CD4-positive, alpha-beta T cell treated with Interleukin-1 beta for 1 hour (primary cell): ENCODE data around the gene ESD.
A peak's percentile ranks its signal among the peaks of the same experiment; 100 is the strongest.
"Not testable (repeated sequence)": the region's sequence is repeated elsewhere in the genome, so short reads cannot be mapped to it uniquely, and the experiment has no call there.

Experiments
- DNase-seq, 2 donors: peaks; one replicate each; pipeline ENCODE4 v3.0.0-alpha.2; 2020 to 2022

Gene ESD

DNA sequence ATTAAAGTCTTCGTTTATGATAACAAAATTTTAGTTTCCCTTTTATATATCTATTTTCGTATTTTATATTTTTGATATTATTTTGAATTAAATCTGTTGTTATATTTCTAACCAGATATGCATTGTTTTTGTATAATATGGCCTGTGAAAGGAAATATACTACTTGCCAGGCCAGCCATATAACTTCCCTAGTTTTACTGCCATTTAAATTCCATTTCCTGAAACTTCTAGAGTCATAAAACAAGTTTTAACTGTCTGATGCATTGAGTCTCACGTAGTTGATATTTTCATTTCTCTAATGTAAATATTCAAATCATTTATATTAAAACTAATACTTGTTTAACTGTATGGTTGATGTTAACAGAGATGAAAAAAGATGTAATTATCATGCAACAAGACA is 13.5 kb downstream of the ESD start:
- no peak for DNase-seq

DNA sequence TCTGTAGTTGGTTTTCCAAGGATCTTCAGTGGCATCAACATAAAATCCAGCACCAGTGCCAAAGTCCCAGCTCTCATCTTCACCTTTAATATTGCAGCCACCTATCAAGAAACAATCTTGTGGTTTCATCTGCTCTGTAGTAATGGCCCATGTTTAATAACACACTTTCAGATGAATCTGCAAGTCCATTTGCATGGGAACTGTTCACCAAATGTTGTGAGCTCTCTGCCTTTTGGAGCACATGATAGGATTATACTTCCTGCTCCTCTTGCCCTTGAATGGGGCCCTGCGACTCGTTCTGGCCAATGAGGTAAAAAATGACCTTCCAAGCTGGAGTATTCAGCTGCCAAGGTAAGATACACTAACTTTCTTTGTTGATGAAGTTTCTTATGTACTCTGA is 14.3 kb downstream of the ESD start:
- DNase-seq, result no peak

DNA sequence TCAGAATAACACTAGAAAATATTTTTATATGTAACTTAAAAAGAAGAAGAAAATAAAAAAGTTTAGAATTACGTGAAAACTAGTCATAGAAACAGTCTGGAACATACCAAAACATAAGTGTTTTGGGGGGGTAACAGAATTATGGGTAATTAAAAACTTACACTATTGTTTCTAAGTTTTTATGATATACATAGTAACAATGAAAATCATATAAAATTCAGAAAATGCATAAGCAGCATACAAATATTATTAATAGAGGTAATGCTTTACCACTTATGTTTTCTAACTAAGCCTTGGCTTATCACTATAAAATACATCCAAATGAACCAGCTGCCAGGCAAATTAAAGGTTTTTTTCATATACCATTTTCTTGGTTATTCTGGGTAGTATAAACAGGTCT is 14.9 kb downstream of the ESD start:
- DNase-seq, result no peak

DNA sequence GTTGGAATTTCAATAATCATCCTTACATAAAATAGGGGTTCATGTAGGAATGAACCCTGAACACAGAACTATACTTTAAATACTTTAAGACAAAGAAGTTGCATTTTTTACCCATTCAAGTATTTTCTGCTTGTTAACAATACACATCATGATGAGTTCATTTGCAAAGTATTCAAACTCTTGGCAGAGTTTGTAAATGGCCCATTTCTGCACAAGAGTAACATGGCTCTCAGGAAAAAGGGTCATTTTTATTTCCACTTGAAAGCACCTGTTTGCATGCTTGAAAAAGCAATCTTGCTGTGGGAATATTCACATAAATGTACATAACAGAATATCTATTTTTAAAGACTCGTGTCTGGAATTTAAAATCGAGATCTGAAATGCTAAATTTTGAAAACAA is 18.1 kb downstream of the ESD start:
- no peak for DNase-seq

DNA sequence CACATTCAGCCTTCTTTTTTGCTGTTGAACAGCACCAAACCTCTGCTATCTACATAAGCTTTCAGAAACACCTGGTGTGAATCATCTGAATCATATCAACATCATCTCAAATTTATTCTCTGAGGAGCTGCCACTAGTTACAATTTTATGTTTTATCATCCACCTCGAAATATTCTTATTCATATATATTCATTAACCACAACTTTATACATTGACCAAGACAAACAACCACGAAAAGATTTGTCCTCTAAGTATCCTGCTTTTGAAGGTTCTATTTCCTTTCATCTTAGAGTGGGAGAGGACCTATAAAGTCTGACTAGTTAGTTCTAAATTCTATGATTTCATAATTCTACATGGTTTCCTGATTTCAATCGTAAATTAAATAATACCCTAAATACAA is 18.9 kb downstream of the ESD start:
- no peak for DNase-seq

DNA sequence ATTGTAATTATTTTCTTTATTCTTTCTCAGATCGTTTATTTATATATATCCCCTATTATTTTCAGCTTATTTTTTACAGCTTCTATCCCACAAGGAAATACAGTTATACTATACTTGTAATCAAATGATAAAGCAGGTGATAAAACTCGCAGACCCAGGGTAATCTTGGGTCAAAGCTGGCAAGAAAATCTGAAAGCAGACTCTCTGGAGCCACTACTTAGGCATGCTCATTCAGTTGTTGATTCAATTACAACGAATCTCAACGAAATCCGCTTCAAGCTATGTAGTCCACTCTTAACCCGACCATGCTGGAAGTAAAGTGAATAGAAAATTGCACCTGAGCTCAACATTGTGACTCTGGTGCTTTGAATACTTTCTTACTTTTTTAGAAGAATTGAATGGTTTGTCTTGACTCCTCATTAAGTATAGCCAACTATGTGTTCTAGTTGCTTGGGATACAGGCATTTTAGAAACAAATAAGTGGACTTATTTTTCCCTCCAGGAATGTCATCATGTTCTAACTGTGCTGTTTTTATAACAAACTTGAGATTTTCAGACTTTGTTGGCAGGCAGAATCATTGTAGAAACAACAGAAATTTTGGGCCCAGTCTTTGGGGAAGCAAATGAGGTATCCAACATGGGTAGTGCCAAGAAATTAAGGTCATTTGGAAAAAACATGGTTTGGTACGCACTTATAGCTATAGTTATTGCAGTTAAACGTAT is 21.4 kb downstream of the ESD start:
- no peak for DNase-seq

DNA sequence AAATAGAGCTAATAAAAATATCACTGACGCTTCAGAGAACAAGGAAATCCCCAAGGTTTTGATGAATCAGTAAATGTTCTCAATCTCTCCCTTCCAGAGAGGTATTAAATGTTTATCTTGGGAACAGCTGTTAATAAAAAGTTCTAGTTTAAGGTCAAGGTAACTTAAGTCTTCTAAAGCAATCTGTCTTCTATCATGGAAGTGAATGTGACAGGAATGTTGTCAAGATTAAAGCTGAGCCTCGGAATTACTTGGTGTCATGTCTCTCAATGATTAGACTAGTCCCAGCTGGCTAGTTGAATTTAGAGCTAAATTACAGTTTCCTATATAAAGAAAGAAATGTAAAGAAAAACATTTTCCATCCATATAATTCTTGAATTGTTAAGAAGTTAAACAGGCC is 23.4 kb downstream of the ESD start:
- DNase-seq, result no peak

DNA sequence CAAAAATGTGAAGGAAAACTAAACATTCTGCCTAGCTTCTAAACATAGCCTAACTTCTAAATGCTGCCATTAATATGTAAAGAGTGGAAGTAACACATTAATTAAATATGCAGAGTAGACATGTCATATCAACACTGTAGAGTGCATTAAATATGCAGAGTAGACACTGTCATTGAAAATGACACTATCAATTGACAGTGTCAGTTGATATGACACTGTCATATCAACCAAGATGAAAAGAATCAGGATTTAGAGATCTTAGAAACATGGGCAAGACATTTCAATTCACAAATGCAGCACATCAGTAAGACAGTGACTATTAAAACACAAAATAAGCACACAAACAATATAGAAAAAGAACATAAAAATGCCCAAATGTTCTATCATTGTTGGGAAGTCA is 25.3 kb downstream of the ESD start:
- no peak for DNase-seq

DNA sequence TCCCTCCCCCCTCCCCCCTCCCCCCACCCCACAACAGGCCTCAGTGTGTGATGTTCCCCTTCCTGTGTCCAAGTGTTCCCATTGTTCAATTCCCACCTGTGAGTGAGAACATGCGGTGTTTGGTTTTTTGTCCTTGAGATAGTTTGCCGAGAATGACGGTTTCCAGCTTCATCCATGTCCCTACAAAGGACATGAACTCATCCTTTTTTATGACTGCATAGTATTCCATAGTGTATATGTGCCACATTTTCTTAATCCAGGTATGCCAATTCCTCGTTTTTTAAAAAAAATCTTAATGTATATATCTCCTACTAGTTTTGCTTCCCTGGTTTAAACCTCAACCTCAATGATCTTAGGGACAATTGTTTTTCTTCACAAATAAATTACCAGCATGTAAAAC is 27.0 kb downstream of the ESD start:
- not testable (repeated sequence) for DNase-seq

DNA sequence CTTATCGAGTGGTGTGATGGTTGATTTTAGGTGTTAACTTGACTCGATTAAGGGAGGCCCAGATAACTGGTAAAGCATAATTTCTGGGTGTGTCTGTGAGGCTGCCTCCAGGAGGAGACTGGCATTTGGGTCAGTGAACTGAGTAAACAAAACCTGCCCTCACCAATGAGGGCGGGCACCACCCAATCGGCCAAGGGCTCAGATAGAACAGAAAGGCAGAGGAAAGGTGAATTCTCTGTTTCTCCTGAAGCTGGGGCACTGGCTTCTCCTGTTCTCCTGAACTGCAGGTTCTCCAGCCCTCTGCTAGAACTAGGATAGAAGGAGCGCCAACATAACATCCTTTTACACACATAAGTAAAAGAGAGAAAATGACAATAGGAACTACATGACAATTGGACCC is 35.1 kb downstream of the ESD start:
- no peak for DNase-seq

DNA sequence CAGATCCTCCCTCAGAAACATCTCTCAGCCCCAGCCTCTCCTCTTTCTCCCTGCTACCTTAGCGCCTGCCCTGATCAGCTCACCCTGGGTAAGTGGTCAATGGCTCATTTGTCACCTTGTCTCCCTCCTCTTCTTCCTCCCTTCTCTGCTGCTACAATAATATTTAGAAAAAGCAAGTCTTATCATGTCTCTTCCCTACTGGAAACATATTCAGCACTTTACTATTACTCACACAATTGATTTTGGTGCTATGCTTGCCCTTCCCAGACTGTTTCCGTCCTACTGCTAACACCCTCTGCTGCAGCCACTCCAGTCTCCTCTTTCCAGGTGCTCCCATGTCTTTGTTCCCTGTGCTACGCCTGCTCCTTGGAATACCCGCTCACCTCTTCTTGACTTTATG is 35.8 kb downstream of the ESD start:
- no peak for DNase-seq

DNA sequence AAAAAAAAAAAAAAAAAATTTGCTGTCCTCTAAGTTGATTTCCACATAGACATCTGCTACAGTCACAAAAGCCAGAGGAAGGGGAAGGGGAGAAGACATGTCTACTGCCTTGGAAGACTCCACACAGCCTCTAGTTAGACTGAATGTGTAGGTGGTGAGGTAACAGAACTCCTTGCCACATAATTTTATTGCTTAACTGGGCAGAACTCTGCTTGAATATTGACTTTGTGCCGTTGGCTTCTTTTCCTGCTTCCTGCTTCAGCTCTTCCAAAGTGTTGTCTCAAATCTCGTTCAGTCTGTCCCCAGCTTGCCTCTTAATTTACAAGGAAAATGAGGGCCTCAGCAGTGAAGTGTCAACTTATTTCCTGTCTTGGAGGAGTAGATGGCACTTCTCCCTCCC is 37.1 kb downstream of the ESD start:
- DNase-seq, result no peak

DNA sequence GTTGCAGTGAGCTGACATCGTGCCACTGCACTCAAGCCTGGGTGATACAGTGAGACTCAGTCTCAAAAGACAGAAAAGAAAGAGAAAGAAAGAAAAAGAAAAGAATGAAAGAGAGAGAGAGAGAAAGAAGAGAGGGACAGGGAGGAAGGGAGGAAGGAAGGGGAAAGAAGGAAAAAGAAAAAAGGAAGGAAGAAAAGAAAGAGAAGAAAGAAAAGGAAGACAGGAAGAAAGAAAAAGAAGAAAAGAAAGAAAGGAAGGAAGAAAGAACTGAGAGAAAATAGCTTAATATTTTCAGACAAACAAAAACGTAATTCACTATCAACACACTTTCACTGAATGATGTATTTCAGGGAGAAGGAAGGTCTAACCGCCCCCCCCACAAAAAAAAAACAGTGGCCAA is 39.3 kb downstream of the ESD start:
- no peak for DNase-seq

DNA sequence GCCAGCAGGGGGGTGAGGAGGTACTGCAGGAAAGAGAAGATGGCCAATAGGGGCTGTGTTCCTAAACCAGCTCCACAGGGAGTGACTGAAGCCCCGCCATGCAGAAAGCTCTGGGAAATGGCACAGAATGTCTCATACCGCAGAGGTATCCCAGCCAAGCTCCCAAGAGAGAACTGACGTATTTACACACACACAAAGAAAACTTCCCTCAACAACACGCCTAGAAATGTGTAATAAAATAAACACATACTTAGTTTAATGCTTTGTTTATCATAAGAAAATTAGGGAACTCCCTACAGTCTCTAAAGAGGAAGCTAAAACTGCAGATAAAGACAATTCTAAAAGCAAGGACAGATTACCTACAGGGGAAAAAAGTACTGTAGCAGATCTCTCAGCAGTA is 40.0 kb downstream of the ESD start:
- no peak for DNase-seq

DNA sequence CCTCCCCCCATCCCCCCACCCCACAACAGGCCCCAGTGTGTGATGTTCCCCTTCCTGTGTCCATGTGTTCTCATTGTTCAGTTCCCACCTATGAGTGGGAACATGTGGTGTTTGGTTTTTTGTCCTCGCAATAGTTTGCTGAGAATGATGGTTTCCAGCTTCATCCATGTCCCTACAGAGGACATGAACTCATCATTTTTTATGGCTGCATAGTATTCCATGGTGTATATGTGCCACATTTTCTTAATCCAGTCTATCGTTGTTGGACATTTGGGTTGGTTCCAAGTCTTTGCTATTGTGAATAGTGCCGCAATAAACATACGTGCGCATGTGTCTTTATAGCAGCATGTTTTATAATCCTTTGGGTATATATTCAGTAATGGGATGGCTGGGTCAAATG is 41.5 kb downstream of the ESD start:
- not testable (repeated sequence) for DNase-seq

DNA sequence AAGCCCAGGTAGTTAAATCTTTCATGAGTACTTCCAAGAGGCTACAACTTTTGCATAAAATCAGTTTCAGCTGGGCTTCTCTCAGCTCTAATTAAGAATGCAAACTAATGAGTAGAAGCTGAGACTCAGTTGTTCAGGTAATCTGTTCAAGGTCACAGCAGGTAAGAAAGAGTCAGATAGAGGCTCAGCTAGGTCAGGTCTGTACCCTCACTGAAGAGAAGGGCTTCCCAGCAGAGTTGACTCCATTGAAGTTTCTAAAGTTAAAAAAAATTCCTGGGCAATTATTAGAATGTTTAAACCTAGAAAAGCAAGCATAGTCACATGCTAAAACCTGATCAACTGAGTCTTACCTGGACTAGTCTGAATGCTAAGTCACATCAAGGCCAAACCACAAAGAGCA is 42.1 kb downstream of the ESD start:
- no peak for DNase-seq

DNA sequence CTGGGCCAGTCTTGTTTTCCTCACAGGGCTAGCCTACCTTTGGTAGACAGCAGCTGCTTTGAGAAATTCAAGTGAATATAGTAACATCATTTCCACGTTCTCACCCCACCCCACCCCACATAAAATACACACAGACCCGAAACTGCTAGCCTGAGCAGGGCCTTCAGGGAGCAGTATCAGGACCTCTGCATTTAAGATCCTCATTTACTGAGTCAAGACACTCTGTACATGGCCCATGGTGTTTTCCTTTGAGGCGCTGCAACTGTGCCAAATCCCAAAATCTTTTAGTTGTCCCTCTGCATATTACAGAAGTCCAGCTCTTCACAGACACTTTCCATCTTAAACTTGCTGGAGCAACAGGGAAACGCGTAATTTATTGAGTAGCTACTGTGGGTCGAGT is 43.0 kb downstream of the ESD start:
- no peak for DNase-seq

DNA sequence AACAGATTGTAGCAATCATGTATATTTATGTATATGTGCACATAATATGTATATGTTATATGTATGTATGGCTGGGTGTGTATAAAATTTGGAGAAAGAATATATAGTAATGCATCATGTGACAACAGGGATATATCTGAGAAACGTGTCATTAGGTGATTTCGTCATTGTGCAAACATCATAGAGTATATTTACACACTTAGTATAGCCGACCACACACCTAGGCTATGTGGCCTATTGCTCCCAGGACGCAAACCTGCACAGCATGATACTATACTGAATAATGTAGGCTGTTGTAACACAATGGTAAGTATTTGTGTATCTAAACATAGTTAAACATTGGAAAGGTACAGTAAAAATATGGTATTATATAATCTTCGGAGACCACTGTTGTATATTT is 43.8 kb downstream of the ESD start:
- no peak for DNase-seq

DNA sequence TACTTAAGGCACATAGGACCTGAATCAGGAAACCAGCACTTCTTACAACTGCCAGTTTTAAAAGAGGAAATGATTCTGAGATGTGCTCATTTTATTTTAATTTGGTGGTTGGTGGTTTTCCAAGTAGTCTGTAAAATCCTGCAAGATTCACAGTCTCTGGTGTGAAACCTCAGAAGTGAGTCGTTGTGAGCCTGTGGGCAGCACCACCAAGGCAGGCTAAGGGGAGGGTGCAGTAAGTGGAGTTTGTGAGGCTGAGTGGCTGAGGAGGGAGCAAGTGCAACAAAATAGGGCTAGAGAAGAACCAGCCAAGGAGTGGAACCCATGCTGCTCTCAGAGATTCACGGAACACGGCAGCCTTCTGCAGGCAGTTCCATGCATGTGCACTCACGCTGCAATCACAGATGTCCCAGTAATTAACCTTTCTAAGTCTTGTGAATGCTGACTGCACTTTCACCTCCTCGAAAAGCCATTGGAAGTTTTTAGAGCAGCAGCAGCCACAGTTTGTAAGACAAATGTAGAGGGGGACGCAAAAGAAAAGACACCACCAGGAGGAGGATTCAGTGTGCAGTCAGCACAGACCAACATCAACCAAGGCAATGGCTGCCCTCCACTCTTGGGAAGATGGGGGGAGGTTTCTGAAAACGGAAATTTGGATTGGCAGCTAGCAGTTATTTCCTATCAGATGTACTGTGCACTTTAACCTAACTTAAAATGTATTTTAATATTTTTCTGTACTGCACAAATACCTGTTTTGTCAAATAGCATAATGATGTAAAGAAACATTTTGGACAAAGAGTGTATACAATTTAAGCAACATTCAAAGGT is 44.9 kb downstream of the ESD start:
- DNase-seq, result peak; percentile 64 to 66

DNA sequence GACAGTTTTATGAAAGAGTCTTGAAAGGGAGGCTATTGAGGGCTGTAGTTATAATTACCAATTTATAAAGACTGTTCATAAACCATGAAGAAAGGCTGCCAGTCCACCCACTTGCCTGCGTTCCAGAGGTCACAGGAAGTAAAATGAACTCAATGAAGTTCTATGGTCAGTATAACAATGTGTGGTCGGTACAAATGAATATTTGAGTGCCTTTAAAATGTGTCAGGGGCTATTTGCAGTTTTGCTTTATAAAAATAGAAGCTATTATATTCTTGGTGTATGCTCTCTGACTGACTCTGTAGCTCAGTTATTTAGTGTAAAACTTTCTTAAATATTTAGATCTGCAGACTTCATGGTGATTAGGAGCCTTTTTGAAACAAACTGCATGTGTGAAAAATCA is 47.0 kb downstream of the ESD start:
- DNase-seq, result no peak

DNA sequence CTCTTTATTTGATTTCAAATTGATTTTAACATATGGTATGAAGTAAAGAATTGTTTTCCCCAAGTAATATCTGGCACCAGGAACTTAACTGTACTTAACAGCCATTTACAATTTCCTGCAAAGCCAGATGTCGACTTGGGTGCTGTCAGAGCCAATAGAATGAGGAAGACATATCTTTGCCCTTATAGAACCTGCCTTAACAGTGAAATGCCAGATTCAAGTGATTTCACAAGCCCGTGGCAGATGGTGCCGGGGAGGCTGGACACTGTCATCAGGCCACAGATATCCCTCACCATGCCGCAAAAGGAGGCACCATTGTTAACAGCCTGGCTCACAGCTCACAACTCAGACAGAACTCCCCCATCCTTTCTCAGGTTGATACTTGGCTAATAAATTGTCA is 48.7 kb downstream of the ESD start:
- DNase-seq, result no peak

DNA sequence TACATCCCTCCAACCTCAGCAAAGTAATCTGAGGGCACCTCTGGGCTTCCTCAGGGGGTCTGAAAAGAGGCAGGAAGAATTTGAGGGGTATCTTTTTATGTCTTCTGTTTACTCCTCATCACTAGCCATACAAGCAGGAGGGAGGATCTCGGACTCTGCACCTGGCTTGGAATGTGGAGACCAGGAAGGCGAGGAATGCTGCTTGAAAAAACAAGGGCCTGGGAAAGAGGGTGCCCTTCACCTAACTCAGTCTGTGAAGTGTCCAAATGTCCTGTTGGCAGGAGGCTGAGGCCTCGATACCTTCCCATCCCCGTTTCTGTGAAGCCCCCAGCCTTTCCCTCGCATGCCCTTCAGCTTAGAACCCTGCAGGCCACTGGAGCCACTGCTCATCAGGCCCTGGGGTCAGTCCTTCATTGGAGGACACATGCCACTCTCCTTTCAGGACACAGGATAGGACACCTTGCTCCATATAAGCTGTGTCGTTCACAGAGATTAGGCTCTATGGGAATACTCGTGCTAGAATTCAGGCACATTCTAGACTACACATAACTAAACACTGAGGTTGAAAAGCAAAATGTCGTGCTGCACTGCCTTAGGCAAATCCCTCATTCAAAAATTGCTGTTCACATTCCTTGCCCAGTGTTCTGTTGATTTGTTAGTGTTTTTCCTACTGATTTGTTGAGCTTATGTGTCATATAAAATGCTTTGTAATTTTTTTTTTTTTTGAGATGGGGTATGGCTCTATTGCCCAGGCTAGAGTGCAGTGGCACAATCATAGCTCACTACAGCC is 49.7 kb downstream of the ESD start:
- DNase-seq, result no peak

DNA sequence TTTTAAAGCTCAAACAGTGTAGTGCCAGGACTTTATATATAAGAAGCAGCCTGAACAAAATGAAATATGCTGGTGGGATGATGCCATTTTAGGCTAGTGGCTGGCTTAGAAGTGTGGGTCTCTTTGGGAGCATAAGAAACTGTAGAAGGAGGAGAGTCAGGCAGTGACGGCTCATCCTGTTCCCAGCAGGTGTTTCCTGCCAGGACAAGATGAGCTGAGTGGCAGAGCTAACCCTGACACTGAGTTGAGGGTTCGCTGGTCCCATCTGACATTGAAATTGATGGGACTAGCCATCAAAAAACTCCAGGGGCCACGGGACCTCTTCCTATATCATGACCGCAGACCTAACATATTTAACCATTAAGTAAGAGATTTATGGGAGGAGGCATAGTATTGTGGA is 51.3 kb downstream of the ESD start:
- no peak for DNase-seq

DNA sequence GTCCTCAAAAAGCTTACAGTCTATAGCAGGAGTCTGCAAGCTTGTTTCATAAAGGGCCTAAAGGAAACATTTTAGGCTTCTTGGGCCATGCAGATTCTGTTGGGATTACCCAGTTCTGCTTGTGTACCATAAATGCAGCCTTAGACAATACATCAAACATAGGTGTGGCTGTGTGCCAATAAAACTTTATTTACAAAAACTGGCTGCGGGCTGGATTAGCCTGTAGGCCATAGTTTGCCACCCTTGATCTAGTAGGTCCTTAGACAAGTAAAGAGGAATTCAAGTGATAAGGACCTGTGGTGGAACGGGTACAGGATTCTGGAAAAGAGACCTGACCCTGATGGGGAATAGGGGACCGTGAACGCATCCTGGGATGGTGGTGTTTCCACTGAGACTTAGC is 51.9 kb downstream of the ESD start:
- no peak for DNase-seq
